T-helper 1 cell treated with Interleukin-12 subunit alpha and Interleukin-12 subunit beta and Interleukin-4 antibody, amounts not matched to agents 30 ng/mL and 1 ng/mL, for 36 hours (primary cell): ENCODE data around the gene CELSR2. TPM values are rescaled to one million over a fixed set of nuclear protein-coding genes. Genes with fewer than 3 reads are reported as not detected.

ENCODE experiments used
- total RNA-seq: library from RNA; stranded (reverse); gene quantifications from 2 replicates; pipeline ENCODE4 v1.2.3, GENCODE V29; 2022

The CELSR2 gene
- total RNA-seq, 1 donor from 2014 or later = 4.2 TPM

Other genes starting within 250 kb of the CELSR2 start
- 10.3 and 11.4 TPM in 2 replicates for gene WDR47, start 207.4 kb upstream of the CELSR2 start, total RNA-seq
- 33.1 and 33.9 TPM in 2 replicates for gene TAF13, start 173.5 kb upstream of the CELSR2 start, total RNA-seq
- 32.7 and 34.6 TPM in 2 replicates for gene TMEM167B, start 158.8 kb upstream of the CELSR2 start, total RNA-seq
- 5.7 and 6.8 TPM in 2 replicates for gene ELAPOR1, start 135.4 kb upstream of the CELSR2 start, total RNA-seq
- gene SARS1, start 35.6 kb upstream of the CELSR2 start, total RNA-seq = 142 and 146 TPM in 2 replicates
- gene PSRC1, start 33.6 kb downstream of the CELSR2 start, total RNA-seq = 13.3 and 13.9 TPM in 2 replicates
- not detected in 2 replicates for gene MYBPHL, start 57.5 kb downstream of the CELSR2 start, total RNA-seq
- gene SORT1, start 148.4 kb downstream of the CELSR2 start, total RNA-seq = 6.2 and 7.7 TPM in 2 replicates
- 211 and 216 TPM in 2 replicates for gene PSMA5, start 176.9 kb downstream of the CELSR2 start, total RNA-seq
- gene SYPL2, start 217.0 kb downstream of the CELSR2 start, total RNA-seq = not detected in 2 replicates
- gene ATXN7L2, start 234.4 kb downstream of the CELSR2 start, total RNA-seq = 11.3 and 13.0 TPM in 2 replicates
- gene CYB561D1, start 244.6 kb downstream of the CELSR2 start, total RNA-seq = 22.5 and 24.1 TPM in 2 replicates